GM12801 (cell line): ENCODE data around the gene HGF.

ENCODE experiments used
- CTCF ChIP-seq: IDR thresholded peaks from one replicate; pipeline ENCODE4 v1.5.1; 2011; ENCODE audit warnings: control low read depth; ENCODE audit not compliant: insufficient read length; ENCODE audit errors: extremely low read depth

The HGF gene

GRCh38 chr7:81768951-81769778, 682 bp downstream of the HGF start:
- no peak for TF ChIP-seq CTCF

GRCh38 chr7:81767926-81768325, 1.9 kb downstream of the HGF start:
- TF ChIP-seq CTCF = no peak

GRCh38 chr7:81761821-81762220, 8.0 kb downstream of the HGF start:
- no peak for TF ChIP-seq CTCF

GRCh38 chr7:81761031-81761430, 8.8 kb downstream of the HGF start:
- no peak for TF ChIP-seq CTCF

GRCh38 chr7:81754918-81755696, 14.7 kb downstream of the HGF start:
- TF ChIP-seq CTCF = no peak

- TF ChIP-seq CTCF = no peak
Measured at GRCh38 chr7:81753392-81753791, 16.5 kb downstream of the HGF start.

GRCh38 chr7:81752318-81752714, 17.5 kb downstream of the HGF start:
- TF ChIP-seq CTCF = no peak
